ENCODE data around the gene RGS16.

Gene RGS16

DNA sequence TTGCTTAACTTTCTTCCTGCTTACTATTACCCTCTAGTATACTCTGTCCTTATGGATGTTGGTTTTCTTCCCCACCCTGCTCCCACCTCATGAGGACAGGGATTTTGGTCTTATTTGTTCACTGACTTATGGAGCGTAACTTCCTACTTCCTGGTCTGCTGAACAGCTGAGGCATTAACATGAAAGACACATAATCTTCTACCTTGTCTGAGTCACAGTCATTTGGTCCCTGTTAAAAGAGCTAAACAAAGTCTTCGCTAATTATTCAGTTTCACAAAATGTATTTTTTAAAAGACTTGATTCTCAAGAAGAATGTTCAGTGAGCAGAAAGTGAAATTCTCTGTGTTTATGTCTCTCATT, 33.6 kb downstream of the RGS16 start:
- no peak for DNase-seq

DNA sequence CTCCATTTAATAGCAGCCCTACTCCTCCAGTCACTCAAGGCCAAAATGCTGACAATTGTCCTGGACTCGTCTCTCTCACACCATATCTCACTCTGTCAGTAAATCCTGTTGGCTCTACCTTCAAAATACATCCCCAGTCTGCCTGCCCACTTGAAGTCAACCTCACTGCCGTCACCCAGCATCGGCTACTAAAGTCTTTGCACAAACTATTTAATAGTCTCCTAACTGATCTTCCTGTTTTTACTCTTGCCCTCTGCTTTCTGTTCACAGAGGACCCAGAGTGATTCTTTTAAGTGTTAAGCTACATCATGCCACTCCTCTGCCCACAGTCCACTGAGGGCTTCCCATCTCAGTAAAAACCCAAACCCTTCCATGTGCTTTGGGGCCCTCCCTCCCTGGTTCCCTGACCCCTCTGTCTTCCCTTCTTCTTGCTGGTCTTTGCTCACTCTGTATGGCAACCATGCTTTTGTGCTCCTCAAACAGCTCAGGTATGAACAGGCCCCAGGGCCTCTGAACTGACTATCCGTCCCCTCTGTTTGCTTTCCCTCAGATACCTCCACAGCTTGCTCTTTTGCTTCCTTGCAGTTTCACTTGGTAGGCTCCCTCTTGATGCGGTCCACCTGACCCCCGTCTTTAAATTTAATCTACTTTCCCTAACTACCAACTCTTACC, 34.1 kb downstream of the RGS16 start:
- DNase-seq: no peak

DNA sequence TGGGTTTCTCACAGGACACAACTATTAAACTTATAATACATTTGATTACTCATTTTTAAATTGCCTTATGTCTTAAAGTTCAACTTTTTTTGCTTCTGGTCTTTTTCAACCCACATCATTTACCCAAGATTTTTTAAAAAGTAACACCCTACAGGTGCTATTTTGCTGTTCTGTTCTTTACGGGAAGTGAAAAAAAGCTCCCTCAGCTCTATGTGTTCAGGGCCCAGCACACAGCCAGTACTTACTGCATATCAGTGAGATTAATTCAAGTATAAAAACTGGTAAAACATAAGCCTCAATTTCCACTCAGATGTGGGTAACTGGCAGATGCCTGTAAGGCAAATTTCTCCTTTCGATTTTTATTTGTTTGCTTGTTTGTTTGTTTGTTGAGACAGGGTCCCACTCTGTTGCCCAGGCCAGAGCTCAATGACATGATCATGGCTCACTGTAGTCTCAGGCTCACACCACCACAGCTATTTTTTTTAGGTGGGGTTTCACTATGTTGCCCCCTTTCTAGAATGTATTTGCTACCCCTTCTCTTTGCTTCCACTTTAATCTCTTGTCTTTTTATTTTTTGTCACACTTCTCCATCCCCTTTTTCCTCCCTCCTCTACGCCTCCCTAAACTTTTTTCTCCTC, 35.4 kb downstream of the RGS16 start:
- no peak for DNase-seq

DNA sequence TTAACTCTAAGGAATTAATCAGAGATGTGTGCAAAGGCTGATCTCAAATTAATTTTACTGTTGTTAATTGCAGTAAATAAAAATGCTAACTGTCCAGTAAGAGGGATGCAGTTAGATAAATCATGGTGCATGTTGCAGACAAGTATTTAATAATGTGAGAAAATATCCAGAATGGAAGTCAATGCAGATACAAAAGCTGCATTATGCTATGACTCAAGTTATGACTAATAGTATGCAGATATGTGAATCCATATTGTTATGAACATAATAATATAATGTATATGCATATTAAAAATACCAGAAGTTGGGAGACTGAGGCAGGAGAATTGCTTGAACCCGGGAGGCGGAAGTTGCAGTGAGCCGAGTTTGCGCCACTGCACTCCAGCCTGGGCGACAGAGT, 36.6 kb downstream of the RGS16 start:
- DNase-seq: no peak

DNA sequence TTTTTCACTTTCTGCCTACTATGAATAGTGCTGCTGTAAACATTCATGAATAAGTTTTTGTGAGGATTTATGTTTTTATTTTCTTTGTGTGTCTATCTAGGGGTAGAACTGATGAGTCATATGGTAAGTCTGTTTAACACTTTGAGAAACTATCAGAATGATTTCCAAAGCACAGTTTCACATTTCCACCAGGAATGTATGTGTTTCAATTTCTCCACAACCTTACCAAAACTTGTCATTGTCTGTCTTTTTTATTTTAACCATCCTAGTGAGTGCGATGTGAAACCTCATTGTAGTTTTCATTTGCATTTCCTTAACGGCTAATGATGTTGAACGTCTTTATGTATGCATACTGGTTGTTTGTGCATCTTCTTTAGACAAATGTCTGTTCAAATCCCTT, 38.7 kb downstream of the RGS16 start:
- no peak for DNase-seq

DNA sequence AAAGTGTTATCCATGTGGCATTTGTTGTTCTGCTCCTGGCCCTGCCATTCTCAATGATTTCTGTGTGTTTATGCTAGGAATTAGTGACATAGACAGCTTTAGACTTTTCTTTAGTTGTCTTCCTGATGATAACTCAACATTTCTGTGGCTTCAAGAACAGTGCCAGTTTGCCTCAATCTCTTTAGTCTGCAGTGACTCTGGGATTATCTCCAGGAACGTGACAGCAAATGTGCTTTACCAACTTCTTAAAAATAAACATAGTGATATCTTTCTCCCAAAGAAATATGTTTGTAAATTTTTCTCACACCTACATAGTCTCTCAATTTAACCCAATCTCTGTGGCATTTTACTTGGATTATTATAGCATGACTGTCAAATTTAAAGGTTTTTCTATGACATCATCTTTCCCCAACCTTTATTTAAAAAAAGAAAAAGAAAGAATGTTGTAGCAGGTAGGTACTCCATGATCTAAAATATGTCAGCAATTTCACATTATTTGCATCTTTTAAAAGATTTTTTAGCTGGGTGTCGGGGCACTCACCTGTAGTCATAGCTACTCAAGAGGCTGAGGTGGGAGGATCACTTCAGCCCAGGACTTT, 39.7 kb downstream of the RGS16 start:
- no peak for DNase-seq

DNA sequence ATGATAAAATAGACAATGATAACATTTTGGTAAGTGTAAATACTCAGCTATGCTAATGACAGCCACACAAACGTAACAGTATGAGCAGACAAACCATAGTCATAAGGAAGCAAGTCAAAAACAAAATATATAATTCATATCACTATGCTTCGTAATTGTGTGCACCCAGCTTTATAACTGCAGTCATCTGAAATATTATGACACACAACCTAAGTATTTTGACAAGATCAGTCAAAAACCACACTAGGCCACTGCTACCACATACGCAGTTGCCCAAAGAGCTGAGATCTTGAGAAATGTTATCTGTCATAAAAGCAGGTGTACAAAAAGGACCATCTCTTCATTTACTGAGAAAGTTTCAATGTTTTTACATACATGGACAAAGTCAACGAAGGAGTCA, 41.1 kb downstream of the RGS16 start:
- DNase-seq: no peak

DNA sequence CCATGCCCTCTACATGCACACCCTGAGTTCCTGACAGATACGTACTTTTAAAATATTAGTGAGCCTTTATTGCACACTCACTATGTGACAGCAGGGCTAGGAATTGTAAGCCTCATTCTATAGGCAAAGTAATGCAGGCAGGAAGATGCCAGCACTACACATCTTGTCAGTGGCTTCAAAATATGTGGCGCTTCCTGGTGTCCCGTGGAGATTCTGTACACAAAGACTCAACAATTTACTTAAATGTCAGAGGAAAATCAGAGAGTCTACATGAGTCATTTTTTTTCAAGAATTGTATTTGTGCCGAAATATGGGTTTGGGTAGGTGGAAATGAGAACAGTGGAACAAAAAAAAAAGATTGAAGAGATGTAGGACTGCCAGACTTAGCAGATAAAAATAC, 42.7 kb downstream of the RGS16 start:
- DNase-seq: no peak

DNA sequence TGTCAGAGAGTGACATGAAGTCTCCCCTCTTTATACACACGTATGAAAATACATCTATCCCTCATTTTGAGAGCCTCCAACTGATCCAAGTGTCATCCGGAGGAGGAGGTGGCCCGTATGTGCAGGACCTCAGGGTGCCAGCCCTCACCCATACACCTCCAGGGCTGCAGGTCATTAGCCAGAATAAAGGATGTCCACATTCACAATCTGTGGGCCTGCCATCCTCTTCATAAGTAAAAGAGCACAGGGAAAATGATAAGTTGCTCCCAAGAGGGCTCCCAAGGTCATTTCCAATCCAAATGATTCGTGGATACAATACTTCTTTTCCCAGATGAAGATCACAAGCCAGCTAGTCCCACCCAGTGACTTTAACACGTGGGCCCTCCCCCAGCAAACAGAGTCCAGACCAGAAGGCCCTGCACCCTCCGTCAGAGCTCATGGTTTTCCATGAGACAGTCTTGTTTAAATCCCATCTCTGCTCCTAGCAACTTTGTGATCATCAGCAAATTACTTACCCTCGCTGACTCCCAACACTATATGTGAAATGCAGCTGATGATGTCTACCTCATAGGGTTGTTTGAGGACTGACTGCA, 43.7 kb downstream of the RGS16 start:
- DNase-seq: no peak

DNA sequence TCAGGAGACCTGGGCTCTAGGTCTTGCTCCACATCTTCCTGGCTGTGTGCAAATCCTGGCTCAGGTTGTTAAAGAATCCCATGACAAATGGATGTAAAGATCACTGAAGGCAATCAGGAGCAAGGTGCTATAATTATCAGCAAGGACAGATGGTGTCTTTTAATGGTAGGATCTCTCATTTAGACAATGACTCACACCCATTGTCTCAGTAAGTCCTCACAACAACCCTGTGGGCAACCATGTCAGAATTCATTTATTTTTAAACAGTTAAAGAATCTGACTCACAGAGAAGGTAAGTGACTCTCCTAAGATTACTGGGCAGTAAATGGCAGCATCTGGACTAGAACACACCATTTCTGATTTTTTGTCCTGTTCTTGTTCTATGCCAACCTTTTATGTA, 47.9 kb downstream of the RGS16 start:
- DNase-seq: no peak

DNA sequence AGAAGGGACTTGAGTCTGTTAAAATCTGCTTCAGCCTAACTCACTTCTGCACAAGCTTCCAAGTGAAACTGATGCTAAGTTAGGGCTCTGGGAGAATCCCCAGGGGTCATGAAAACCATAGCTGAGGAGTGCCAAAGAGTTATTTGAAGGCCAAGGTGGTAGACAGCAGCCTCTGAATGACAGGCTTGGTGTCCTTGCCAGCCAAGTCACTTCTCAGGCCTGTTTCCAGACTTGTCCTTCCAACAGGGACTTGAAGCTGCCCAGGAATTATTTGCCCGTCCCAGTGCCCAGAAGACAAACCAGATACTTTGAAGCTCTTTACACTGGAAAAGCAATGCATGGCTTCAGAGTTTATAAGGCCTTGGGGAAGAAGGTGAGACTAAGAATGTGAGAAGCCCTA, 48.7 kb downstream of the RGS16 start:
- DNase-seq: no peak

DNA sequence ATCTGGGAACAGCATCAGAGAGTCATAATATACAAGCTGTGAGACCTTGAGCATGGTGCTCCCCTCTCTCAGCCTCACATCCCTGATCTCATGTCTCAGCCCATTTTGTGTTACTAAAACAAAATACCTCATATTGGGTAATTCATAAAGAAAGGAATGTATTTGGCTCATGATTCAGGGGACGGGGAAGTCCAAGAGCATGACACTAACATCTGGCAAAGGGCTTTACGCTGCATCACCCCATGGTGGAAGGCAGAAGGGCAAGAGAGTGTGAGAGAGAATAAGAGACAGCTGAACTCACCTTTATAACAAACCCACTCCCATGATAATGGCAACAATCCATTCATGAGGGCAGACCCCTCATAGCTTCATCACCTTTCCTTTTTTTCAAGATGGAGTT, 51.7 kb downstream of the RGS16 start:
- DNase-seq: no peak

DNA sequence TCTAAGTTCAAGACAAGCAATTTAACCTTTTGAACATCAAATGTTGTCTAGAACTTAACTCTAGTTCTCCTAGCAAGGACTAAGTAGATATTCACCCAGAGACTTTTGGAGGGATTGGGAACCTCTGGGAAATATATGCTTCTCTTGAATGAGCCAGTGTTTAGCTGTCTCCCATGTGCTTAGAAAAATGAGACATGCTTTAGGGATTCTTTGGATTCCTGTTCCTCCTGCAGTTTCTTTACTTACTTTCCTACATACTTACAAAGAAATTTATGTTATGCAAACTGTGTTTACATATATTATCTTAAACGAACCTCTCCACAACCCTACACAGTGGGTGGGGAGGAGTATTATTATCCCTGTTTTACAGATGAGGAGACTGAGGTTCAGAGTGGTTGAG, 54.4 kb downstream of the RGS16 start:
- no peak for DNase-seq

DNA sequence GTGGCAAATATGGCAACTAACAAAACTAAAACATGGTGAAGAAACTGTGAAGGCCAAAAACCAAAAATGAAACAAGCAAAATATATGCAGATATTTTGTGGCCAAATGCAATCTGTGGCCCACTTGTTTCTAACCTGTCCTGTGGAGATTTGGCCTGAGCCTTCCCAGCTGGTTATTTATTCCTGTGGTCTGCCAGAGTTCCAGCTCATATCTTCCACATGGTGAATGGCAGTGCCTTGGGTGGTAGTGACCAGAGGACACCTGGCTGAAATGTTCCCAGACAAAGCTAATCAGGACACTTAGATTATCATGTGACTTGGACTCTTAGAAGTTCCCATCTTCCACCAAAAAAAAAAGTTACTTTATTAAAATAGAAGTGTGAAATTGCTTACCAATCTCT, 54.8 kb downstream of the RGS16 start:
- no peak for DNase-seq

Data from activated CD4-positive, alpha-beta T cell treated with anti-CD3 and anti-CD28 coated beads, Interleukin-2, amount 50 U/mL, for 4 hours (primary cell).